Endothelial cell of umbilical vein (primary cell): ENCODE measurements around the gene KIRREL2. TPM values are rescaled to one million over a fixed set of nuclear protein-coding genes. Genes with fewer than 3 reads are reported as not detected.

Source experiments
- BruUV-seq: library from RNA; stranded (reverse); fragments of 400-500 nt; replicated peaks from 2 replicates; lab custom pipeline; 2021; lab: Mats Ljungman, UMichigan
- CTCF ChIA-PET: fragments of 300-600, 350-600 bp; sonication (Branson Sonifier 250); formaldehyde crosslinking; loops from one replicate; lab custom pipeline; 2021; ENCODE audit warnings: antibody characterized with exemption, inconsistent platforms; lab: Charles Lee
- POLR2A ChIA-PET: fragments of 300-600, 350-600 bp; sonication (Branson Sonifier 250); formaldehyde crosslinking; loops from one replicate; lab custom pipeline; 2021; ENCODE audit warnings: antibody characterized with exemption, inconsistent platforms; lab: Charles Lee
- DNase-seq: peaks from one replicate; pipeline ENCODE4 v3.0.0-alpha.2; 2011; ENCODE audit warnings: low read depth, low spot score
- FAIRE-seq: peaks from 2 replicates; lab custom pipeline; 2011; peaks lifted over from hg19 to GRCh38; lab: Jason Lieb, UNC
- H2AFZ ChIP-seq: 2 replicates; pipeline ENCODE4 v1.6.0; 2012; ENCODE audit warnings: low read depth, low read length, control low read depth, inconsistent platforms
- H3K27ac ChIP-seq: 2 replicates; pipeline ENCODE4 v1.5.1; 2011; ENCODE audit warnings: low read depth, mild to moderate bottlenecking, control low read depth, low read length, moderate library complexity; ENCODE audit not compliant: insufficient read depth
- H3K27me3 ChIP-seq, 2 experiments: 2 replicates each; pipeline versions ENCODE4 v1.6.0 to v1.6.1; 2011; ENCODE audit warnings: low read length in 2 of 2, mixed read lengths in 1 of 2; ENCODE audit not compliant: control insufficient read depth in 2 of 2, insufficient read depth in 2 of 2
- H3K36me3 ChIP-seq, 2 experiments: 2 replicates in 1 of 2; 3 replicates in 1 of 2; pipeline ENCODE4 v1.5.1; 2011; ENCODE audit warnings: low read length in 2 of 2, mild to moderate bottlenecking in 1 of 2, moderate library complexity in 1 of 2; ENCODE audit not compliant: control insufficient read depth in 2 of 2, insufficient read depth in 2 of 2; ENCODE audit errors: extremely low read depth in 1 of 2
- H3K4me1 ChIP-seq: 3 replicates; pipeline ENCODE4 v1.5.1; 2011; ENCODE audit warnings: mild to moderate bottlenecking, low read length; ENCODE audit not compliant: control insufficient read depth, insufficient read depth; ENCODE audit errors: extremely low read depth
- H3K4me2 ChIP-seq: 2 replicates; pipeline ENCODE4 v1.6.1; 2011; ENCODE audit warnings: low read length, control low read depth, mixed read lengths; ENCODE audit not compliant: insufficient read depth
- H3K4me3 ChIP-seq, 3 experiments: fragments of 200-600 bp in 1 of 3; sonication (generic), shearing (Covaris generic) in 1 of 3; replicated peaks in 1 of 3; 2 replicates each; pipeline ENCODE4 v1.5.1; 2011 to 2016; ENCODE audit warnings: control low read depth in 3 of 3, low read length in 3 of 3, mild to moderate bottlenecking in 2 of 3, inconsistent platforms in 1 of 3, low read depth in 1 of 3, moderate library complexity in 1 of 3; ENCODE audit not compliant: insufficient read depth in 1 of 3
- H3K79me2 ChIP-seq: 2 replicates; pipeline ENCODE4 v1.6.0; 2012; ENCODE audit warnings: low read length, inconsistent platforms; ENCODE audit not compliant: control insufficient read depth, insufficient read depth
- H3K9ac ChIP-seq: replicated peaks from 2 replicates; pipeline ENCODE3; 2011; ENCODE audit warnings: low read length, control low read depth; ENCODE audit not compliant: insufficient read depth; ENCODE audit errors: extremely low read depth
- H3K9me1 ChIP-seq: replicated peaks from 3 replicates; pipeline ENCODE4 v1.6.0; 2011; ENCODE audit warnings: mild to moderate bottlenecking, low read length; ENCODE audit not compliant: control insufficient read depth, insufficient read depth; ENCODE audit errors: extremely low read depth
- H3K9me3 ChIP-seq: replicated peaks from 2 replicates; pipeline ENCODE4 v1.5.1; 2012; ENCODE audit warnings: low read length, inconsistent platforms; ENCODE audit not compliant: control insufficient read depth, insufficient read depth
- H4K20me1 ChIP-seq: replicated peaks from 2 replicates; pipeline ENCODE3; 2011; ENCODE audit warnings: mild to moderate bottlenecking, low read length; ENCODE audit not compliant: control insufficient read depth, insufficient read depth; ENCODE audit errors: extremely low read depth
- EZH2 ChIP-seq: IDR thresholded peaks from 2 replicates; pipeline ENCODE4 v1.6.1; 2012; ENCODE audit warnings: borderline replicate concordance, low read depth, mild to moderate bottlenecking, moderate library complexity, low read length, inconsistent platforms; ENCODE audit not compliant: severe bottlenecking
- JUN ChIP-seq: IDR thresholded peaks from 2 replicates; pipeline ENCODE4 v1.6.1; 2011; ENCODE audit warnings: borderline replicate concordance, low read depth; ENCODE audit not compliant: insufficient read length, insufficient read depth
- MAX ChIP-seq: IDR thresholded peaks from 2 replicates; pipeline ENCODE4 v1.6.1; 2011; ENCODE audit not compliant: insufficient read depth, insufficient read length
- MYC ChIP-seq: IDR thresholded peaks from one replicate; pipeline ENCODE4 v1.6.1; 2011; ENCODE audit warnings: mild to moderate bottlenecking, low read depth, low read length
- POLR2AphosphoS5 ChIP-seq: IDR thresholded peaks from 2 replicates; pipeline ENCODE4 v1.6.1; 2012; ENCODE audit warnings: low read depth, mild to moderate bottlenecking, control low read depth, low read length, moderate library complexity; ENCODE audit not compliant: insufficient read depth
- dilution Hi-C: fragments of 300-500 bp; cut with MboI; formaldehyde crosslinking; loops from one replicate; pipeline ENCODE4 v1.15.0; 2019; ENCODE audit warnings: low sequenced_read_pairs; ENCODE audit not compliant: extremely low pct_ligation_motif_present
- intact Hi-C: fragments of 100-400 bp; cut with micrococcal nuclease; formaldehyde crosslinking; loops from one replicate; pipeline ENCODE4 v1.10.0; 2022
- polyA plus RNA-seq, 4 experiments: library from polyadenylated mRNA; depleted of rRNA in 3 of 4; stranded (reverse) in 3 of 4; unstranded in 1 of 4; fragments of >200 nt; gene quantifications; 2 replicates each; pipeline versions ENCODE4 v1.2.1 to v1.2.3, GENCODE V29; 2011 to 2012; ENCODE audit warnings: missing spikeins in 1 of 4
- total RNA-seq: library from RNA; stranded (reverse); gene quantifications from 2 replicates; pipeline ENCODE4 v1.2.3, GENCODE V29; 2021

The KIRREL2 gene
- total and polyA plus RNA-seq, 2 donors (not counting 3 experiments of a cell fraction or from before 2014, with no cell fraction given), result not detected

GRCh38 chr19:35908010-35908441, 51.3 kb downstream of the KIRREL2 start, which contains the start of gene TYROBP:
Gene TYROBP (minus strand): TSS chr19:35908295. CDS start chr19:35908228, 67 bp downstream.
- H3K36me3 ChIP-seq, result no peaks in the 10 kb centered on the region
- H3K27ac ChIP-seq, result no peak within 1 kb of the TSS
- no peaks in the 10 kb centered on the region for H3K9me3 ChIP-seq
- no peak within 1 kb of the TSS for H3K4me3 ChIP-seq
- no peak within 1 kb of the TSS for H2AFZ ChIP-seq
- DNase-seq, result no peak
- dilution Hi-C loops (no loop called here), intact Hi-C loops (no loop called here)
- peaks cover 2% of the 10 kb centered on the region for H3K4me1 ChIP-seq
- no peak for FAIRE-seq
- no peak within 1 kb of the TSS for H3K9ac ChIP-seq
- peaks cover 0 to under 1% of the 10 kb centered on the region in 2 experiments for H3K27me3 ChIP-seq
- POLR2A ChIA-PET, result no interaction called here
- no peaks in the 10 kb centered on the region for H3K79me2 ChIP-seq
- H4K20me1 ChIP-seq, result no peaks in the 10 kb centered on the region
- CTCF ChIA-PET, result no interaction called here
- TF ChIP-seq EZH2 (no peak), JUN (no peak), MAX (no peak), MYC (no peak)
- H3K9me1 ChIP-seq, result no peaks in the 10 kb centered on the region
- BruUV-seq, result no TSS peak
- H3K4me2 ChIP-seq, result no peak within 1 kb of the TSS

GRCh38 chr19:35908973-35909683, 52.4 kb downstream of the KIRREL2 start:
- Histone ChIP-seq H3K4me1 (no peaks in the 10 kb centered on the region), H3K27ac (no peak overlapping the region), H3K79me2 (no peaks in the 10 kb centered on the region), H3K9ac (no peak overlapping the region), H3K4me2 (no peak overlapping the region), H3K36me3 (no peaks in the 10 kb centered on the region), H2AFZ (no peak overlapping the region), H4K20me1 (no peaks in the 10 kb centered on the region), H3K4me3 (no peak overlapping the region), H3K9me3 (no peaks in the 10 kb centered on the region), H3K9me1 (no peaks in the 10 kb centered on the region), H3K27me3 (no peaks in the 10 kb centered on the region)
- ChIA-PET CTCF (no interaction called here), POLR2A (no interaction called here)
- dilution Hi-C loops, result no loop called here
- BruUV-seq, result no TSS peak
- TF ChIP-seq POLR2AphosphoS5 (no peak), JUN (no peak), EZH2 (no peak)
- intact Hi-C loops, result no loop called here
- FAIRE-seq, result no peak
- DNase-seq, result no peak
